GM12801 (cell line): ENCODE measurements around the gene ANKRD12.

Experiments used
- CTCF ChIP-seq: IDR thresholded peaks from one replicate; pipeline ENCODE4 v1.5.1; 2011; ENCODE audit warnings: control low read depth; ENCODE audit not compliant: insufficient read length; ENCODE audit errors: extremely low read depth

The ANKRD12 gene

GRCh38 chr18:9175115-9175514, 38.5 kb downstream of the ANKRD12 start:
- TF ChIP-seq CTCF = no peak

GRCh38 chr18:9177031-9177430, 40.5 kb downstream of the ANKRD12 start:
- TF ChIP-seq CTCF = no peak

GRCh38 chr18:9177466-9177865, 40.9 kb downstream of the ANKRD12 start:
- no peak for TF ChIP-seq CTCF

- TF ChIP-seq CTCF = no peak
Observed at GRCh38 chr18:9178557-9178956, 42.0 kb downstream of the ANKRD12 start.

- no peak for TF ChIP-seq CTCF
Observed at GRCh38 chr18:9181275-9181674, 44.7 kb downstream of the ANKRD12 start.

GRCh38 chr18:9182852-9183399, 46.3 kb downstream of the ANKRD12 start:
- TF ChIP-seq CTCF = no peak

GRCh38 chr18:9184998-9185613, 48.5 kb downstream of the ANKRD12 start:
- TF ChIP-seq CTCF = no peak
